ENCODE data around the gene COLEC12.

DNA sequence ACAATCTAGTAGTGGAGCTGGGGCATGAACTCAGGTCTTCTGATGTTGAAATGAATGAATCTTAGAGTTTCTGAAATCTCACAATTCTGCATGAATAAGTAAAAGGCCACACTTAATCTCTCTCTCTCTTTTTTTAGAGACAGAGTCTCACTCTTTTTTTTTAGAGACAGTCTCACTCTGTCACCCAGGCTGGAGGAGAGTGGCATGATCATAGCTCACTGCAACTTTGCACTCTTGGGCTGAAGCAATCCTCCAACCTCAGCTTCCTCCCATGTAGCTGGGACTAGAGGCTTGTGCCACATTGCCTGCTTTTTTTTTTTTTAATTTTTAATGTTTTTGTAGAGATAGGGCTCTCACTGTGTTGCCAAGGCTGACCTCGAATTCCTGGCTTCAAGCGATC, 163.8 kb downstream of the COLEC12 start:
- TF ChIP-seq POLR2A (IDR thresholded peaks at IDR 0.05; ENCODE audit: low read length) (no peak), GATA1 (IDR thresholded peaks at IDR 0.05; ENCODE audit: low read depth, low read length) (no peak)
